ENCODE measurements around the gene TMX2. TPM values are rescaled to one million over a fixed set of nuclear protein-coding genes. Genes with fewer than 3 reads are reported as not detected.

Gene TMX2
- polyA plus RNA-seq, 2 of the 4 experiments (the other 2 are of a cell fraction): 140 to 168 TPM

DNA sequence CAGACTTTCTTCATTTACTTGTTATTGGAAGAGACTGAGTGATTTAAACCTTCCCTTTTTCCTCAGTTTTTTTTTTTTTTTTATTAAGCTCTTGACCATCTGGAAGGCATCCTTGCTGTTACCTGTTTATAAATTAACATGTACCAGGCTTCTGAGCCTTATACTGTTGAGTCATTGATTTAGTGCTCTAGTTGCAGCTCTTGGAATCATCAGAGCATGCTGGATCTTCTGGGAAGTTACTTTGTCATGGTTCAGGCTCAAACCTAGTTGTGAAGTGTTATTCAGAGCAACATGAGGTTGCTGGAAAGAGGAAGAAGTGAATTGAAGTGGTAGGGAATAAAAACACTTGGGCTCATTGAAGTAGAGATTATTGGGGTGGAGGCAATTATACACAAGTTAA is 38.1 kb upstream of the TMX2 start:
- H3K4me2 ChIP-seq: no peak overlapping the region
- DNase-seq (ENCODE audit: low read depth in 1 of 2, low spot score in 1 of 2): no peak
- TF ChIP-seq ZFP36 (IDR thresholded peaks at IDR 0.05; ENCODE audit: borderline replicate concordance, partially characterized antibody): no peak
- TF ChIP-seq NFE2L2 (conservative IDR thresholded peaks at IDR 0.05; ENCODE audit: low read length): no peak
- TF ChIP-seq CHD2 (IDR thresholded peaks at IDR 0.05; ENCODE audit: low read length, partially characterized antibody): no peak
- no peak for TF ChIP-seq TFCP2L1 (CRISPR knock-in tag; IDR thresholded peaks at IDR 0.05)
- no peak for ATAC-seq
- no peak for FAIRE-seq
- peaks cover 10% of the 10 kb centered on the region for H3K4me1 ChIP-seq
- H3K4me3 ChIP-seq: no peak overlapping the region
- ChIA-PET CTCF (interaction anchor here (0.6 to 2.4 kb wide), 6 partner anchors 9 to 127 kb away, joined by 3 to 5 read pairs (median 4); no protein-coding TSS in a partner anchor), POLR2A (no interaction called here)
- no peak overlapping the region for H3K27ac ChIP-seq
- no peaks in the 10 kb centered on the region for H3K9me3 ChIP-seq

DNA sequence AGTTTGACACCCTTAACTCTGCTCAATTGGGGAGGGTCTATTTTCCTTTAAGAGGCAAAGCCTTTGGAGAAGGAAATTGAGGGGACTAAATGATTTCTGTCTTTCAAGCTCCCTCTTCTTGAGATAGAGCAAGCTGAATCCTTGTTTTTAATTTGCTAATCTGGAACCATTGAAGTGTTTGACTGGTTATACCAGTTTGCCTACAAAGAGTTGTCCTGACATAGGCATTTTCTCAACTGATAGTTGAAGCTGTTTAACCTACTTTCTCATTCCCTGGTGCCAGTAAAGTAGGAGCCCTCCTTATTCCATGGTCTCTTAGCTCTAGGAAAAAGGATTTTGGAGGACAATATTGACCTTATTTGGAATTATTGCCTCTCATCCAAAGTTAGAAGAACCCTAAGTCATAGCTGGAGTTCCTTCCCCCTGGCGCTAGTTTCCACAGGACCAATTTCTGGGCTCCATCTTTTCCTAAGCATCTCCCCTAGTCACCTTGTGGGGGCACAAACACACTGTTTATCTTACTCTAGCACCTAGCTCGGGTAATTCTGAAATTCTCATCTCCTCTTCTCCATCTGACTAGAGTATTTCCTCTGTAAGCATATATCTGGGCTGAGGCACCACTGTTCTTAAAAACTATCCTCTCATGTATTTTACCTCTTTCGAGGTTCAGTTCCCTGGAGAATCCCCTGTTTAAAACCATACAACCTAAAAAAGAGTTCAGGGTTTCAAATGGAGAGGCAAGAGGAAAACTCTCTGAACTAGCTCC is 37.0 kb upstream of the TMX2 start:
- peaks cover 5% of the 10 kb centered on the region; the same call in 1 of the 3 replicates for H3K4me1 ChIP-seq
- H3K27ac ChIP-seq: no peak overlapping the region
- no peak for DNase-seq (ENCODE audit: low read depth in 1 of 2, low spot score in 1 of 2)
- TF ChIP-seq CBX8 (IDR thresholded peaks at IDR 0.05): no peak
- TF ChIP-seq EHF (CRISPR knock-in tag; IDR thresholded peaks at IDR 0.05): no peak
- TF ChIP-seq POLR2AphosphoS2 (conservative IDR thresholded peaks at IDR 0.05; ENCODE audit: low read length): no peak
- no peak for TF ChIP-seq USF2 (IDR thresholded peaks at IDR 0.05)
- no peak for TF ChIP-seq CEBPB (IDR thresholded peaks at IDR 0.05)
- no peak for TF ChIP-seq ZSCAN20 (CRISPR knock-in tag; IDR thresholded peaks at IDR 0.05)
- no peak for TF ChIP-seq RCOR1 (IDR thresholded peaks at IDR 0.05; ENCODE audit: low read depth, low read length)
- TF ChIP-seq RAD21 (conservative IDR thresholded peaks at IDR 0.05 in 1 of 2, IDR thresholded peaks at IDR 0.05 in 1 of 2): no peak
- TF ChIP-seq HEYL (CRISPR knock-in tag; IDR thresholded peaks at IDR 0.05): no peak
- no peak for TF ChIP-seq GATA3 (IDR thresholded peaks at IDR 0.05; ENCODE audit: borderline replicate concordance)
- TF ChIP-seq BHLHE40 (IDR thresholded peaks at IDR 0.05; ENCODE audit: low read depth, low read length): no peak
- no peak for TF ChIP-seq ZC3H11A (IDR thresholded peaks at IDR 0.05)
- TF ChIP-seq EP300 (IDR thresholded peaks at IDR 0.05): no peak
- TF ChIP-seq ELK1 (IDR thresholded peaks at IDR 0.05; ENCODE audit: low read depth, low read length): no peak
- TF ChIP-seq HDAC2 (IDR thresholded peaks at IDR 0.05): no peak
- no peak for TF ChIP-seq EHMT2 (IDR thresholded peaks at IDR 0.05; ENCODE audit: low read depth)
- no peak for TF ChIP-seq HOXB13 (CRISPR knock-in tag; IDR thresholded peaks at IDR 0.05; ENCODE audit: low read depth)
- no peak for TF ChIP-seq FOSL2 (IDR thresholded peaks at IDR 0.05)
- TF ChIP-seq FOSL2 (CRISPR knock-in tag; IDR thresholded peaks at IDR 0.05): no peak
- CTCF ChIA-PET: interaction anchor here (0.6 to 2.4 kb wide), 7 partner anchors 8 to 148 kb away, joined by 3 to 6 read pairs (median 4); partner anchors contain the start of gene UBE2L6
- no peaks in the 10 kb centered on the region for H3K9me3 ChIP-seq
- WGBS (ENCODE audit: missing lambda C conversion rate): 86% methylated on average over 3 of the region's 3 CpGs
- no peak for ATAC-seq
- POLR2A ChIA-PET: no interaction called here
- no peak overlapping the region for H3K4me2 ChIP-seq
- no peak for FAIRE-seq
- H3K4me3 ChIP-seq: no peak overlapping the region

- no peak overlapping the region for H3K27ac ChIP-seq
- no peak for TF ChIP-seq ZFP36 (IDR thresholded peaks at IDR 0.05; ENCODE audit: borderline replicate concordance, partially characterized antibody)
- TF ChIP-seq RAD21 (conservative IDR thresholded peaks at IDR 0.05 in 1 of 2, IDR thresholded peaks at IDR 0.05 in 1 of 2): no peak
- no peak for TF ChIP-seq FOXS1 (CRISPR knock-in tag; IDR thresholded peaks at IDR 0.05)
- no peak for TF ChIP-seq RNF2 (IDR thresholded peaks at IDR 0.05; ENCODE audit: borderline replicate concordance, low read depth)
- TF ChIP-seq, protein P1, sequence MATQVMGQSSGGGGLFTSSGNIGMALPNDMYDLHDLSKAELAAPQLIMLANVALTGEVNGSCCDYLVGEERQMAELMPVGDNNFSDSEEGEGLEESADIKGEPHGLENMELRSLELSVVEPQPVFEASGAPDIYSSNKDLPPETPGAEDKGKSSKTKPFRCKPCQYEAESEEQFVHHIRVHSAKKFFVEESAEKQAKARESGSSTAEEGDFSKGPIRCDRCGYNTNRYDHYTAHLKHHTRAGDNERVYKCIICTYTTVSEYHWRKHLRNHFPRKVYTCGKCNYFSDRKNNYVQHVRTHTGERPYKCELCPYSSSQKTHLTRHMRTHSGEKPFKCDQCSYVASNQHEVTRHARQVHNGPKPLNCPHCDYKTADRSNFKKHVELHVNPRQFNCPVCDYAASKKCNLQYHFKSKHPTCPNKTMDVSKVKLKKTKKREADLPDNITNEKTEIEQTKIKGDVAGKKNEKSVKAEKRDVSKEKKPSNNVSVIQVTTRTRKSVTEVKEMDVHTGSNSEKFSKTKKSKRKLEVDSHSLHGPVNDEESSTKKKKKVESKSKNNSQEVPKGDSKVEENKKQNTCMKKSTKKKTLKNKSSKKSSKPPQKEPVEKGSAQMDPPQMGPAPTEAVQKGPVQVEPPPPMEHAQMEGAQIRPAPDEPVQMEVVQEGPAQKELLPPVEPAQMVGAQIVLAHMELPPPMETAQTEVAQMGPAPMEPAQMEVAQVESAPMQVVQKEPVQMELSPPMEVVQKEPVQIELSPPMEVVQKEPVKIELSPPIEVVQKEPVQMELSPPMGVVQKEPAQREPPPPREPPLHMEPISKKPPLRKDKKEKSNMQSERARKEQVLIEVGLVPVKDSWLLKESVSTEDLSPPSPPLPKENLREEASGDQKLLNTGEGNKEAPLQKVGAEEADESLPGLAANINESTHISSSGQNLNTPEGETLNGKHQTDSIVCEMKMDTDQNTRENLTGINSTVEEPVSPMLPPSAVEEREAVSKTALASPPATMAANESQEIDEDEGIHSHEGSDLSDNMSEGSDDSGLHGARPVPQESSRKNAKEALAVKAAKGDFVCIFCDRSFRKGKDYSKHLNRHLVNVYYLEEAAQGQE (IDR thresholded peaks at IDR 0.05): no peak
- no peak for TF ChIP-seq HDAC2 (IDR thresholded peaks at IDR 0.05)
- POLR2A ChIA-PET: no interaction called here
- H3K9me3 ChIP-seq: no peaks in the 10 kb centered on the region
- H3K4me1 ChIP-seq: 0 out of 3 replicates have a peak, but pooled peaks cover 4% of the 10 kb centered on the region
- no peak overlapping the region for H3K4me2 ChIP-seq
- DNase-seq (ENCODE audit: low read depth in 1 of 2, low spot score in 1 of 2): no peak
- no peak overlapping the region for H3K4me3 ChIP-seq
- no peak for ATAC-seq
- WGBS (ENCODE audit: missing lambda C conversion rate): 97% methylated on average over 4 of the region's 4 CpGs
- CTCF ChIA-PET: no interaction called here
- no peak for FAIRE-seq
Measured at GRCh38 chr11:57679396-57679795, 33.0 kb upstream of the TMX2 start.
